ENCODE measurements around the gene CCDC127. TPM values are rescaled to one million over a fixed set of nuclear protein-coding genes. Genes with fewer than 3 reads are reported as not detected.

CCDC127 gene
- total RNA-seq, 2 donors from 2014 or later, result 8.4 to 9.7 TPM

- Histone ChIP-seq H3K4me3 (ENCODE audit: low read length) (no peak overlapping the region), H3K27me3 (ENCODE audit: control insufficient read depth, insufficient read depth, low read length, poor library complexity, severe bottlenecking) (no peaks in the 10 kb centered on the region), H3K36me3 (ENCODE audit: control insufficient read depth, insufficient read depth, low read length) (peaks cover 31% of the 10 kb centered on the region), H3K4me1 (ENCODE audit: control insufficient read depth, insufficient read depth, low read length) (no peaks in the 10 kb centered on the region), H3K27ac (ENCODE audit: low read depth, low read length) (no peak overlapping the region), H3K9ac (ENCODE audit: extremely low read depth, low read length, poor library complexity, severe bottlenecking) (no peak overlapping the region), H3K9me3 (ENCODE audit: control insufficient read depth, low read length) (no peaks in the 10 kb centered on the region)
- H3K4me3 Mint-ChIP-seq, result no peak overlapping the region
- H3K36me3 Mint-ChIP-seq (ENCODE audit: low read depth), result peaks cover 29% of the 10 kb centered on the region
- H3K9me3 Mint-ChIP-seq, result no peaks in the 10 kb centered on the region
- 88 to 100% methylated on average over 2 to 8 of the region's 8 CpGs for WGBS, 2 experiments (ENCODE audit: insufficient coverage in 1 of 2, insufficient read length in 1 of 2)
- H3K27me3 Mint-ChIP-seq (ENCODE audit: insufficient read depth), result no peaks in the 10 kb centered on the region
- TF ChIP-seq CTCF (conservative IDR thresholded peaks at IDR 0.05), result no peak
- peaks cover 2% of the 10 kb centered on the region for H3K4me1 Mint-ChIP-seq
- no peak overlapping the region for H3K27ac Mint-ChIP-seq
- no peak for DNase-seq
Measured at GRCh38 chr5:201672-202071, 16.3 kb downstream of the CCDC127 start.

GRCh38 chr5:200985-201384 lies 17.0 kb downstream of the CCDC127 start:
- DNase-seq, result no peak
- Mint-ChIP-seq H3K4me1 (peaks cover 2% of the 10 kb centered on the region), H3K36me3 (ENCODE audit: low read depth) (peaks cover 29% of the 10 kb centered on the region), H3K9me3 (no peaks in the 10 kb centered on the region), H3K4me3 (no peak overlapping the region), H3K27ac (no peak overlapping the region), H3K27me3 (ENCODE audit: insufficient read depth) (no peaks in the 10 kb centered on the region)
- H3K27me3 ChIP-seq (ENCODE audit: control insufficient read depth, insufficient read depth, low read length, poor library complexity, severe bottlenecking), result no peaks in the 10 kb centered on the region
- no peak overlapping the region for H3K27ac ChIP-seq (ENCODE audit: low read depth, low read length)
- no peaks in the 10 kb centered on the region for H3K9me3 ChIP-seq (ENCODE audit: control insufficient read depth, low read length)
- H3K9ac ChIP-seq (ENCODE audit: extremely low read depth, low read length, poor library complexity, severe bottlenecking), result no peak overlapping the region
- H3K36me3 ChIP-seq (ENCODE audit: control insufficient read depth, insufficient read depth, low read length), result peaks cover 29% of the 10 kb centered on the region
- no peaks in the 10 kb centered on the region for H3K4me1 ChIP-seq (ENCODE audit: control insufficient read depth, insufficient read depth, low read length)
- WGBS, 2 experiments (ENCODE audit: insufficient coverage in 1 of 2, insufficient read length in 1 of 2), result 83 to 86% methylated on average over 1 to 4 of the region's 4 CpGs
- TF ChIP-seq CTCF (conservative IDR thresholded peaks at IDR 0.05), result no peak
- H3K4me3 ChIP-seq (ENCODE audit: low read length), result no peak overlapping the region

- Histone ChIP-seq H3K36me3 (ENCODE audit: control insufficient read depth, insufficient read depth, low read length) (peaks cover 20% of the 10 kb centered on the region), H3K27me3 (ENCODE audit: control insufficient read depth, insufficient read depth, low read length, poor library complexity, severe bottlenecking) (no peaks in the 10 kb centered on the region), H3K9ac (ENCODE audit: extremely low read depth, low read length, poor library complexity, severe bottlenecking) (no peak overlapping the region), H3K4me3 (ENCODE audit: low read length) (no peak overlapping the region), H3K27ac (ENCODE audit: low read depth, low read length) (peak overlapping the region; percentile 47), H3K4me1 (ENCODE audit: control insufficient read depth, insufficient read depth, low read length) (no peaks in the 10 kb centered on the region), H3K9me3 (ENCODE audit: control insufficient read depth, low read length) (no peaks in the 10 kb centered on the region)
- no peak for TF ChIP-seq CTCF (conservative IDR thresholded peaks at IDR 0.05)
- Mint-ChIP-seq H3K27me3 (ENCODE audit: insufficient read depth) (no peaks in the 10 kb centered on the region), H3K27ac (no peak overlapping the region), H3K4me1 (peaks cover 2% of the 10 kb centered on the region), H3K4me3 (no peak overlapping the region), H3K36me3 (ENCODE audit: low read depth) (peaks cover 21% of the 10 kb centered on the region), H3K9me3 (no peaks in the 10 kb centered on the region)
- 88 to 89% methylated on average over 22 to 23 of the region's 23 CpGs for WGBS, 2 experiments (ENCODE audit: insufficient coverage in 1 of 2, insufficient read length in 1 of 2)
- no peak for DNase-seq
Measured at GRCh38 chr5:199950-200645, 17.9 kb downstream of the CCDC127 start.
